SK-N-SH (cell line): ENCODE results near the gene UBR3. TPM values are rescaled to one million over a fixed set of nuclear protein-coding genes. Genes with fewer than 3 reads are reported as not detected.

Experiments
- CTCF ChIA-PET: fragments of 300-600, 350-600 bp; formaldehyde crosslinking; extraction: SDS; loops from one replicate; lab custom pipeline; 2021; lab: Yijun Ruan, JAX
- POLR2A ChIA-PET: fragments of 350-600 bp; sonication (Branson Sonifier 250); formaldehyde crosslinking; extraction: SDS; loops from one replicate; lab custom pipeline; 2020; ENCODE audit warnings: antibody characterized with exemption, inconsistent platforms; lab: Yijun Ruan, JAX
- DNase-seq: peaks from one replicate; pipeline ENCODE4 v3.0.0; 2012
- H2AFZ ChIP-seq: fragments of 200-600 bp; sonication (generic); 2 replicates; pipeline ENCODE4 v1.8.1; 2016; ENCODE audit warnings: antibody characterized with exemption, mild to moderate bottlenecking, low read depth
- H3F3A ChIP-seq: fragments of 200-600 bp; sonication (generic); replicated peaks from 2 replicates; pipeline ENCODE3; 2016; ENCODE audit warnings: antibody characterized with exemption, mild to moderate bottlenecking; ENCODE audit not compliant: insufficient read depth
- H3K27ac ChIP-seq, 2 experiments: fragments of 200-500 bp in 1 of 2; fragments of 200-600 bp in 1 of 2; sonication (Bioruptor generic) in 1 of 2; sonication (generic), shearing (Covaris generic) in 1 of 2; 2 replicates each; pipeline versions ENCODE4 v1.5.1 to v1.6.1; 2014 to 2016; ENCODE audit warnings: low read depth in 2 of 2, inconsistent platforms in 1 of 2, low read length in 1 of 2, mild to moderate bottlenecking in 1 of 2, mixed read lengths in 1 of 2
- H3K27me3 ChIP-seq: fragments of 200-600 bp; sonication (generic), shearing (Covaris generic); 2 replicates; pipeline ENCODE4 v1.6.1; 2016; ENCODE audit warnings: mixed run types; ENCODE audit not compliant: insufficient read depth
- H3K36me3 ChIP-seq, 2 experiments: fragments of 200-500 bp in 1 of 2; fragments of 200-600 bp in 1 of 2; sonication (Bioruptor generic) in 1 of 2; sonication (generic) in 1 of 2; replicated peaks in 1 of 2; 2 replicates each; pipeline versions ENCODE3 to v1.5.1; 2014 to 2016; ENCODE audit warnings: low read length in 1 of 2, mild to moderate bottlenecking in 1 of 2; ENCODE audit not compliant: insufficient read depth in 2 of 2, control insufficient read depth in 1 of 2
- H3K4me1 ChIP-seq, 2 experiments: fragments of 200-500 bp in 1 of 2; fragments of 200-600 bp in 1 of 2; sonication (Bioruptor generic) in 1 of 2; sonication (generic), shearing (Covaris generic) in 1 of 2; 2 replicates each; pipeline versions ENCODE4 v1.5.1 to v1.6.1; 2014 to 2016; ENCODE audit warnings: low read depth in 1 of 2, low read length in 1 of 2, mixed run types in 1 of 2; ENCODE audit not compliant: insufficient read depth in 2 of 2, control insufficient read depth in 1 of 2
- H3K4me2 ChIP-seq: fragments of 200-600 bp; sonication (generic), shearing (Covaris generic); 2 replicates; pipeline ENCODE4 v1.6.1; 2017; ENCODE audit warnings: mixed run types
- H3K4me3 ChIP-seq, 2 experiments: fragments of 200-500 bp in 1 of 2; fragments of 200-600 bp in 1 of 2; sonication (Bioruptor generic) in 1 of 2; sonication (generic), shearing (Covaris generic) in 1 of 2; 2 replicates each; pipeline versions ENCODE4 v1.5.1 to v1.8.1; 2014 to 2016; ENCODE audit warnings: low read depth in 2 of 2, inconsistent platforms in 1 of 2, low read length in 1 of 2, mild to moderate bottlenecking in 1 of 2, mixed read lengths in 1 of 2, moderate library complexity in 1 of 2
- H3K79me2 ChIP-seq: fragments of 200-600 bp; sonication (generic); 2 replicates; pipeline ENCODE4 v1.8.1; 2017; ENCODE audit warnings: mild to moderate bottlenecking; ENCODE audit not compliant: insufficient read depth
- H3K9ac ChIP-seq: fragments of 200-600 bp; sonication (generic); 2 replicates; pipeline ENCODE4 v1.6.1; 2017; ENCODE audit warnings: mixed run types
- H3K9me2 ChIP-seq: fragments of 200-600 bp; sonication (generic); 2 replicates; pipeline ENCODE4 v1.6.1; 2017; ENCODE audit warnings: mixed run types
- H3K9me3 ChIP-seq: fragments of 200-600 bp; sonication (generic); 2 replicates; pipeline ENCODE4 v1.6.1; 2017; ENCODE audit warnings: mixed run types, mild to moderate bottlenecking, moderate library complexity
- H4K20me1 ChIP-seq: fragments of 200-600 bp; sonication (generic); 2 replicates; pipeline ENCODE4 v1.6.1; 2017; ENCODE audit warnings: mild to moderate bottlenecking, mixed run types; ENCODE audit not compliant: insufficient read depth
- CHD2 ChIP-seq: fragments of 150-350 bp; IDR thresholded peaks from 2 replicates; pipeline ENCODE4 v1.6.1; 2018; ENCODE audit warnings: low read length; ENCODE audit not compliant: partially characterized antibody
- ELF1 ChIP-seq: IDR thresholded peaks from 2 replicates; pipeline ENCODE4 v1.4.0; 2012
- FOSL2 ChIP-seq: IDR thresholded peaks from 2 replicates; pipeline ENCODE4 v1.4.0; 2012; ENCODE audit warnings: low read depth, mild to moderate bottlenecking, moderate library complexity, borderline replicate concordance
- IRF3 ChIP-seq: fragments of 150-350 bp; IDR thresholded peaks from 2 replicates; pipeline ENCODE4 v1.6.1; 2016; ENCODE audit warnings: mild to moderate bottlenecking, low read depth, low read length
- MEF2A ChIP-seq: IDR thresholded peaks from 2 replicates; pipeline ENCODE4 v1.4.0; 2012; ENCODE audit warnings: low read depth, borderline replicate concordance
- NFIC ChIP-seq: IDR thresholded peaks from 2 replicates; pipeline ENCODE4 v1.4.0; 2012; ENCODE audit warnings: borderline replicate concordance
- NRF1 ChIP-seq: IDR thresholded peaks from 2 replicates; pipeline ENCODE4 v1.6.1; 2012; ENCODE audit warnings: low read depth, mild to moderate bottlenecking, low read length
- PBX3 ChIP-seq: IDR thresholded peaks from 2 replicates; pipeline ENCODE4; 2012
- RCOR1 ChIP-seq: fragments of 150-350 bp; IDR thresholded peaks from 2 replicates; pipeline ENCODE4 v1.6.1; 2017; ENCODE audit warnings: antibody characterized with exemption, low read length
- RXRA ChIP-seq: IDR thresholded peaks from 2 replicates; pipeline ENCODE4 v1.4.0; 2012; ENCODE audit warnings: low read depth, mild to moderate bottlenecking, borderline replicate concordance
- SIN3A ChIP-seq: IDR thresholded peaks from 2 replicates; pipeline ENCODE4 v1.6.1; 2012; ENCODE audit warnings: low read depth, mild to moderate bottlenecking, low read length, moderate library complexity, borderline replicate concordance
- SMC3 ChIP-seq: IDR thresholded peaks from 2 replicates; pipeline ENCODE4 v1.6.1; 2012; ENCODE audit warnings: low read depth, low read length, improper control_type of control experiment
- TAF1 ChIP-seq: IDR thresholded peaks from 2 replicates; pipeline ENCODE4 v1.6.1; 2012; ENCODE audit warnings: low read depth, mild to moderate bottlenecking, low read length, moderate library complexity, borderline replicate concordance
- TCF12 ChIP-seq: IDR thresholded peaks from 2 replicates; pipeline ENCODE4 v1.4.0; 2012
- USF2 ChIP-seq: fragments of 150-350 bp; IDR thresholded peaks from 2 replicates; pipeline ENCODE4 v1.6.1; 2017; ENCODE audit warnings: antibody characterized with exemption, low read length, low read depth, borderline replicate concordance
- YY1 ChIP-seq: IDR thresholded peaks from 2 replicates; pipeline ENCODE4 v1.4.0; 2012; ENCODE audit warnings: low read depth, mild to moderate bottlenecking
- ZBTB33 ChIP-seq: IDR thresholded peaks from 2 replicates; pipeline ENCODE4 v1.4.0; 2012; ENCODE audit warnings: low read depth, borderline replicate concordance
- WGBS: methylation state at CpG from one replicate; pipeline ENCODE4 v1.1.6; 2017; ENCODE audit warnings: low lambda C conversion rate; 5-methylcytosine and 5-hydroxymethylcytosine counted together
- polyA plus RNA-seq, 3 experiments: library from polyadenylated mRNA; depleted of rRNA; stranded (reverse); fragments of >200 nt; gene quantifications; 2 replicates each; pipeline ENCODE4 v1.2.3, GENCODE V29; 2012
- TF ChIP-seq, protein P1 (sequence below): IDR thresholded peaks from 2 replicates; pipeline ENCODE4 v1.6.1; 2012; ENCODE audit warnings: mild to moderate bottlenecking, low read depth, low read length, moderate library complexity
- TF ChIP-seq, protein P2 (sequence below): IDR thresholded peaks from 2 replicates; pipeline ENCODE4 v1.4.0; 2012; ENCODE audit warnings: low read depth

Gene UBR3
- polyA plus RNA-seq, 1 of the 3 experiments (the other 2 are of a cell fraction), result 5.2 TPM

DNA sequence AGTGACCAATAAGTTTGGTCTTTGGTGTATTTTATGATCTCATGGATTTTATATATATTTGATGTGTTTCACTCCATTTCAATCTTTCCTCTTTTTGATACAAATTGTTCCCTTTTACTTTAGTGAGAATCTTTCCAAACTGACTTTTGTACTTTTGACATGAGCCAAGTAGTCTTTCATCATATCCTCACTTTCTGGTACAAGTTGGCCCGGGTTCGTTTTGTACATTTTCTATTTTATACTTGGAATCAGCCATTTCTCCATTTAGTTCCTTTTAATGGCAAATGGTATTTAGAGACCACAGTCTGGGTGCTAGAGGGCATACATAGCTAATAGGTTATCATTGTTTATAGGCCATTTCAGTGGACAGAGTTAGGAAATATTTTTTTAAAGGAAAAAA lies 202.8 kb downstream of the UBR3 start:
- Histone ChIP-seq H3K27me3 (no peaks in the 10 kb centered on the region), H3K9me3 (no peaks in the 10 kb centered on the region), H3K4me1 (no peaks in the 10 kb centered on the region; a peak in 1 of 4 replicates), H3K4me2 (no peak overlapping the region), H3K4me3 (no peak overlapping the region), H2AFZ (no peak overlapping the region), H3K9ac (no peak overlapping the region), H3K36me3 (peaks cover 22 to 47% of the 10 kb centered on the region in 2 experiments), H3K27ac (no peak overlapping the region), H3K79me2 (no peaks in the 10 kb centered on the region), H3F3A (no peaks in the 10 kb centered on the region), H3K9me2 (no peaks in the 10 kb centered on the region), H4K20me1 (no peaks in the 10 kb centered on the region)
- DNase-seq, result no peak
- 98% methylated on average over 2 of the region's 2 CpGs for WGBS
- ChIA-PET CTCF (no interaction called here), POLR2A (no interaction called here)
- TF ChIP-seq, protein P1, sequence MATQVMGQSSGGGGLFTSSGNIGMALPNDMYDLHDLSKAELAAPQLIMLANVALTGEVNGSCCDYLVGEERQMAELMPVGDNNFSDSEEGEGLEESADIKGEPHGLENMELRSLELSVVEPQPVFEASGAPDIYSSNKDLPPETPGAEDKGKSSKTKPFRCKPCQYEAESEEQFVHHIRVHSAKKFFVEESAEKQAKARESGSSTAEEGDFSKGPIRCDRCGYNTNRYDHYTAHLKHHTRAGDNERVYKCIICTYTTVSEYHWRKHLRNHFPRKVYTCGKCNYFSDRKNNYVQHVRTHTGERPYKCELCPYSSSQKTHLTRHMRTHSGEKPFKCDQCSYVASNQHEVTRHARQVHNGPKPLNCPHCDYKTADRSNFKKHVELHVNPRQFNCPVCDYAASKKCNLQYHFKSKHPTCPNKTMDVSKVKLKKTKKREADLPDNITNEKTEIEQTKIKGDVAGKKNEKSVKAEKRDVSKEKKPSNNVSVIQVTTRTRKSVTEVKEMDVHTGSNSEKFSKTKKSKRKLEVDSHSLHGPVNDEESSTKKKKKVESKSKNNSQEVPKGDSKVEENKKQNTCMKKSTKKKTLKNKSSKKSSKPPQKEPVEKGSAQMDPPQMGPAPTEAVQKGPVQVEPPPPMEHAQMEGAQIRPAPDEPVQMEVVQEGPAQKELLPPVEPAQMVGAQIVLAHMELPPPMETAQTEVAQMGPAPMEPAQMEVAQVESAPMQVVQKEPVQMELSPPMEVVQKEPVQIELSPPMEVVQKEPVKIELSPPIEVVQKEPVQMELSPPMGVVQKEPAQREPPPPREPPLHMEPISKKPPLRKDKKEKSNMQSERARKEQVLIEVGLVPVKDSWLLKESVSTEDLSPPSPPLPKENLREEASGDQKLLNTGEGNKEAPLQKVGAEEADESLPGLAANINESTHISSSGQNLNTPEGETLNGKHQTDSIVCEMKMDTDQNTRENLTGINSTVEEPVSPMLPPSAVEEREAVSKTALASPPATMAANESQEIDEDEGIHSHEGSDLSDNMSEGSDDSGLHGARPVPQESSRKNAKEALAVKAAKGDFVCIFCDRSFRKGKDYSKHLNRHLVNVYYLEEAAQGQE, result no peak
- TF ChIP-seq CHD2 (no peak), SMC3 (no peak), ELF1 (no peak), USF2 (no peak), MEF2A (no peak), ZBTB33 (no peak), NRF1 (no peak), SIN3A (no peak)

DNA sequence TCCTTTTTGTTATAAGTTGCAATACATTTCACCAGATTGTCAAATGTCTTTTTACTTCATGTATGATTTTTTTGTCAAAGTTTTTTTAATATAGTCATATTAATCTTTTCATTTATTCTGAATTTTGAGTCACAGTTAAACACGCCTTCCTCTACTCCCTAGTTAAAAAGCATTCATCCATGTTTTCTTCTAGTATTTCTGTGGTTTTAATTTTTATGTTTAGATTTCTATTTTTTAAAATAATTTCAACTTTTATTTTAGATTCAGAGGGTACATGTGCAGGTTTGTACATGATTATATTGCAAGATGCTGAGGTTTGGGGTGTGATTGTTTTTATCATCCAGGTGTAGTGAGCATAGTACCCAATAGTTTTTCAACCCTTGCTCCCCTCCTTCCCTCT lies 204.0 kb downstream of the UBR3 start:
- H3F3A ChIP-seq, result no peaks in the 10 kb centered on the region
- H3K4me3 ChIP-seq, result no peak overlapping the region
- no peaks in the 10 kb centered on the region for H3K79me2 ChIP-seq
- H3K9me3 ChIP-seq, result no peaks in the 10 kb centered on the region
- POLR2A ChIA-PET, result no interaction called here
- no peaks in the 10 kb centered on the region for H3K27me3 ChIP-seq
- no peak for DNase-seq
- no peak overlapping the region for H2AFZ ChIP-seq
- no peak overlapping the region for H3K27ac ChIP-seq
- H3K9ac ChIP-seq, result no peak overlapping the region
- H4K20me1 ChIP-seq, result no peaks in the 10 kb centered on the region
- H3K36me3 ChIP-seq, result peaks cover 19 to 57% of the 10 kb centered on the region in 2 experiments
- no peaks in the 10 kb centered on the region for H3K9me2 ChIP-seq
- WGBS, result 90% methylated on average over 1 of the region's 1 CpG
- H3K4me1 ChIP-seq, result no peaks in the 10 kb centered on the region; a peak in 1 of 4 replicates
- CTCF ChIA-PET, result no interaction called here
- H3K4me2 ChIP-seq, result no peak overlapping the region
- no peak for TF ChIP-seq RXRA
- no peak for TF ChIP-seq RCOR1
- no peak for TF ChIP-seq NFIC
- TF ChIP-seq CHD2, result no peak
- TF ChIP-seq, protein P2, sequence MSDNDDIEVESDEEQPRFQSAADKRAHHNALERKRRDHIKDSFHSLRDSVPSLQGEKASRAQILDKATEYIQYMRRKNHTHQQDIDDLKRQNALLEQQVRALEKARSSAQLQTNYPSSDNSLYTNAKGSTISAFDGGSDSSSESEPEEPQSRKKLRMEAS, result no peak
- no peak for TF ChIP-seq TCF12
- TF ChIP-seq IRF3, result no peak
- no peak for TF ChIP-seq TAF1
- no peak for TF ChIP-seq FOSL2
- no peak for TF ChIP-seq YY1
- TF ChIP-seq PBX3, result no peak
- TF ChIP-seq MEF2A, result no peak
- TF ChIP-seq SIN3A, result no peak
